H1 (cell line): ENCODE data around the gene MBD3L3. TPM values are rescaled to one million over a fixed set of nuclear protein-coding genes. Genes with fewer than 3 reads are reported as not detected.

Experiments
- CTCF ChIA-PET: fragments of 300-600 bp; sonication (Branson Sonifier 250); formaldehyde crosslinking; loops from one replicate; lab custom pipeline; 2021; ENCODE audit not compliant: partially characterized antibody; lab: Charles Lee
- POLR2A ChIA-PET: fragments of 300-600 bp; sonication (Branson Sonifier 250); formaldehyde crosslinking; loops from one replicate; lab custom pipeline; 2021; ENCODE audit warnings: inconsistent platforms; ENCODE audit not compliant: partially characterized antibody; lab: Charles Lee
- DNase-seq, 2 experiments: peaks; one replicate each; pipeline versions ENCODE4 v3.0.0 to v3.0.0-alpha.2; 2010 to 2022; ENCODE audit warnings: low spot score in 2 of 2, low read depth in 1 of 2, mixed read lengths in 1 of 2
- FAIRE-seq: peaks from 2 replicates; lab custom pipeline; 2011; peaks lifted over from hg19 to GRCh38; lab: Jason Lieb, UNC
- H2AFZ ChIP-seq: 2 replicates; pipeline ENCODE4 v1.8.1; 2012; ENCODE audit warnings: low read length, inconsistent platforms
- H2AK5ac ChIP-seq: 2 replicates; pipeline ENCODE4 v1.6.1; 2013; ENCODE audit warnings: low read depth, low read length
- H2BK120ac ChIP-seq: replicated peaks from 2 replicates; pipeline ENCODE3; 2013; ENCODE audit warnings: low read depth, low read length, inconsistent platforms
- H2BK12ac ChIP-seq: 2 replicates; pipeline ENCODE4 v1.6.1; 2013; ENCODE audit warnings: low read depth, low read length
- H2BK15ac ChIP-seq: 2 replicates; pipeline ENCODE4 v1.6.1; 2013; ENCODE audit warnings: low read length
- H2BK20ac ChIP-seq: 2 replicates; pipeline ENCODE4 v1.6.1; 2013; ENCODE audit warnings: low read length
- H2BK5ac ChIP-seq: 2 replicates; pipeline ENCODE4 v1.6.1; 2013; ENCODE audit warnings: low read depth, low read length
- H3K14ac ChIP-seq: 2 replicates; pipeline ENCODE4 v1.6.1; 2013; ENCODE audit warnings: inconsistent platforms; ENCODE audit not compliant: insufficient read length
- H3K18ac ChIP-seq: 2 replicates; pipeline ENCODE4 v1.6.1; 2013; ENCODE audit warnings: low read length; ENCODE audit errors: extremely low read depth
- H3K23ac ChIP-seq: 2 replicates; pipeline ENCODE4 v1.6.1; 2013; ENCODE audit warnings: inconsistent platforms; ENCODE audit not compliant: insufficient read length
- H3K23me2 ChIP-seq: 2 replicates; pipeline ENCODE4 v1.6.1; 2013; ENCODE audit warnings: low read depth, low read length
- H3K27ac ChIP-seq: 2 replicates; pipeline ENCODE4 v1.6.1; 2011; ENCODE audit warnings: low read depth, low read length, inconsistent platforms
- H3K27me3 ChIP-seq, 4 experiments: replicated peaks in 1 of 4; 1 replicate in 1 of 4; 2 replicates in 3 of 4; pipeline versions ENCODE4 v1.6.1 to v1.8.1; 2011 to 2013; ENCODE audit warnings: low read length in 3 of 4, mild to moderate bottlenecking in 3 of 4, inconsistent platforms in 2 of 4, mixed read lengths in 2 of 4, moderate library complexity in 1 of 4; ENCODE audit not compliant: control insufficient read depth in 3 of 4, insufficient read depth in 3 of 4; ENCODE audit errors: extremely low read depth in 1 of 4
- H3K36me3 ChIP-seq, 4 experiments: 2 replicates each; pipeline versions ENCODE4 v1.6.1 to v1.8.1; 2011 to 2013; ENCODE audit warnings: mild to moderate bottlenecking in 4 of 4, low read length in 3 of 4, moderate library complexity in 2 of 4, control low read depth in 1 of 4, inconsistent platforms in 1 of 4; ENCODE audit not compliant: insufficient read depth in 4 of 4, control insufficient read depth in 2 of 4
- H3K4ac ChIP-seq: replicated peaks from 2 replicates; pipeline ENCODE3; 2013; ENCODE audit warnings: low read length, low read depth, mixed read lengths, inconsistent platforms; ENCODE audit not compliant: insufficient read length
- H3K4me1 ChIP-seq, 4 experiments: replicated peaks in 1 of 4; 1 replicate in 1 of 4; 2 replicates in 3 of 4; pipeline versions ENCODE4 v1.6.1 to v1.8.1; 2011 to 2013; ENCODE audit warnings: low read length in 3 of 4, inconsistent platforms in 2 of 4, mixed read lengths in 1 of 4; ENCODE audit not compliant: insufficient read depth in 4 of 4, control insufficient read depth in 3 of 4
- H3K4me2 ChIP-seq, 2 experiments: 2 replicates each; pipeline versions ENCODE4 v1.6.1 to v1.8.1; 2011 to 2013; ENCODE audit warnings: low read depth in 2 of 2, low read length in 2 of 2, control low read depth in 1 of 2, inconsistent platforms in 1 of 2, mild to moderate bottlenecking in 1 of 2; ENCODE audit not compliant: insufficient read depth in 1 of 2
- H3K4me3 ChIP-seq, 4 experiments: fragments of 200-600, 300-600 bp in 1 of 4; sonication (generic), shearing (Covaris generic), sonication (Bioruptor Twin) in 1 of 4; 2 replicates each; pipeline versions ENCODE4 v1.5.1 to v1.8.1; 2011 to 2016; ENCODE audit warnings: low read length in 4 of 4, low read depth in 3 of 4, control low read depth in 2 of 4, inconsistent platforms in 2 of 4, mild to moderate bottlenecking in 2 of 4, mixed read lengths in 1 of 4, moderate library complexity in 1 of 4; ENCODE audit not compliant: insufficient read depth in 2 of 4; ENCODE audit errors: extremely low read depth in 1 of 4
- H3K56ac ChIP-seq: replicated peaks from 2 replicates; pipeline ENCODE3; 2013; ENCODE audit warnings: low read depth, mild to moderate bottlenecking, mixed read lengths, low read length, inconsistent platforms; ENCODE audit not compliant: insufficient read length
- H3K79me1 ChIP-seq: 2 replicates; pipeline ENCODE4 v1.6.1; 2013; ENCODE audit warnings: low read depth, low read length, control low read depth
- H3K79me2 ChIP-seq, 2 experiments: 2 replicates each; pipeline versions ENCODE4 v1.6.1 to v1.8.1; 2012 to 2013; ENCODE audit warnings: low read length in 2 of 2, mild to moderate bottlenecking in 2 of 2, inconsistent platforms in 1 of 2; ENCODE audit not compliant: insufficient read depth in 2 of 2, control insufficient read depth in 1 of 2
- H3K9ac ChIP-seq, 4 experiments: replicated peaks in 1 of 4; 1 replicate in 1 of 4; 2 replicates in 3 of 4; pipeline versions ENCODE4 v1.6.1 to v1.8.1; 2011 to 2013; ENCODE audit warnings: low read depth in 3 of 4, low read length in 3 of 4, control low read depth in 2 of 4, mild to moderate bottlenecking in 2 of 4, moderate library complexity in 2 of 4, inconsistent platforms in 1 of 4; ENCODE audit errors: extremely low read depth in 1 of 4
- H3K9me3 ChIP-seq, 2 experiments: 2 replicates each; pipeline versions ENCODE4 v1.6.1 to v1.8.1; 2012 to 2013; ENCODE audit warnings: mild to moderate bottlenecking in 2 of 2, moderate library complexity in 2 of 2, control low read depth in 1 of 2, inconsistent platforms in 1 of 2, low read depth in 1 of 2, low read length in 1 of 2, mixed read lengths in 1 of 2; ENCODE audit not compliant: insufficient read depth in 2 of 2
- H4K20me1 ChIP-seq, 2 experiments: replicated peaks in 1 of 2; 2 replicates each; pipeline versions ENCODE3 to v1.8.1; 2011 to 2013; ENCODE audit warnings: inconsistent platforms in 2 of 2, low read length in 2 of 2, mild to moderate bottlenecking in 1 of 2; ENCODE audit not compliant: insufficient read depth in 2 of 2, control insufficient read depth in 1 of 2
- H4K5ac ChIP-seq: 2 replicates; pipeline ENCODE4 v1.6.1; 2013; ENCODE audit warnings: low read length, low read depth, mixed read lengths, inconsistent platforms; ENCODE audit not compliant: insufficient read length
- H4K8ac ChIP-seq: 2 replicates; pipeline ENCODE4 v1.8.0; 2013; ENCODE audit warnings: mild to moderate bottlenecking, moderate library complexity, low read length, inconsistent platforms; ENCODE audit not compliant: insufficient read depth; ENCODE audit errors: extremely low read depth
- H4K91ac ChIP-seq: replicated peaks from 2 replicates; pipeline ENCODE3; 2013; ENCODE audit warnings: low read length, mixed read lengths, inconsistent platforms; ENCODE audit not compliant: insufficient read length
- BACH1 ChIP-seq: IDR thresholded peaks from 2 replicates; pipeline ENCODE4 v1.6.1; 2012; ENCODE audit warnings: low read length, improper control_type of control experiment
- EGR1 ChIP-seq: IDR thresholded peaks from 2 replicates; pipeline ENCODE4 v1.6.1; 2011; ENCODE audit warnings: low read depth, low read length, borderline replicate concordance
- KDM1A ChIP-seq: fragments of 200-600, 300-600 bp; sonication (generic); IDR thresholded peaks from 2 replicates; pipeline ENCODE4 v1.7.1; 2016; ENCODE audit warnings: mild to moderate bottlenecking, low read length, borderline replicate concordance
- MAFK ChIP-seq: IDR thresholded peaks from 2 replicates; pipeline ENCODE4 v1.6.1; 2012; ENCODE audit warnings: low read depth, mild to moderate bottlenecking, improper control_type of control experiment, low read length
- PHF8 ChIP-seq: fragments of 200-600 bp; sonication (generic); conservative IDR thresholded peaks from 2 replicates; pipeline ENCODE4 v1.7.1; 2012; ENCODE audit warnings: low read depth, mild to moderate bottlenecking, inconsistent platforms, low read length, moderate library complexity
- SP4 ChIP-seq: IDR thresholded peaks from 2 replicates; pipeline ENCODE4 v1.6.1; 2012; ENCODE audit warnings: low read length, inconsistent platforms
- TBP ChIP-seq: IDR thresholded peaks from 2 replicates; pipeline ENCODE4 v1.6.1; 2011; ENCODE audit warnings: low read depth, low read length, improper control_type of control experiment
- USF2 ChIP-seq: IDR thresholded peaks from 2 replicates; pipeline ENCODE4 v1.6.1; 2011; ENCODE audit warnings: low read length, improper control_type of control experiment
- WGBS, 2 experiments: shearing (Covaris generic) in 1 of 2; methylation state at CpG; one replicate each; pipeline versions ENCODE4 v1.1.6 to v1.1.7; 2013 to 2015; ENCODE audit warnings: low lambda C conversion rate in 2 of 2, mixed read lengths in 2 of 2, inconsistent platforms in 1 of 2, low coverage in 1 of 2, missing lambda C conversion rate in 1 of 2; ENCODE audit not compliant: insufficient replicate concordance in 2 of 2, insufficient coverage in 1 of 2, insufficient read length in 1 of 2; ENCODE audit errors: extremely low coverage in 1 of 2, missing lambda C conversion rate in 1 of 2; 5-methylcytosine and 5-hydroxymethylcytosine counted together
- polyA plus RNA-seq, 7 experiments: library from polyadenylated mRNA; depleted of rRNA in 3 of 7; stranded (reverse) in 5 of 7; unstranded in 2 of 7; fragments of >200 nt in 5 of 7; fragments of 200-250 nt in 2 of 7; gene quantifications; 1 replicate in 5 of 7; 2 replicates in 1 of 7; 4 replicates in 1 of 7; pipeline versions ENCODE4 v1.2.1 to v1.2.3, GENCODE V29; 2011 to 2013; ENCODE audit warnings: missing spikeins in 2 of 7, mixed read lengths in 2 of 7
- total RNA-seq: library from RNA; stranded (reverse); fragmentation: NEBNext Ultra II Directional; extraction: Animal tissue kit (Norgen Biotek cat#: 25700); gene quantifications from 2 replicates; pipeline ENCODE4 v1.2.1, GENCODE V29; 2021
- TF ChIP-seq, protein P1 (sequence below): IDR thresholded peaks from 2 replicates; pipeline ENCODE4 v1.6.1; 2011; ENCODE audit warnings: low read depth, mild to moderate bottlenecking, low read length; ENCODE audit not compliant: insufficient read depth

MBD3L3 gene
- total and polyA plus RNA-seq, 2 of the 8 experiments (the other 6 are each of a cell fraction or from before 2014, with no cell fraction given) = not detected

DNA sequence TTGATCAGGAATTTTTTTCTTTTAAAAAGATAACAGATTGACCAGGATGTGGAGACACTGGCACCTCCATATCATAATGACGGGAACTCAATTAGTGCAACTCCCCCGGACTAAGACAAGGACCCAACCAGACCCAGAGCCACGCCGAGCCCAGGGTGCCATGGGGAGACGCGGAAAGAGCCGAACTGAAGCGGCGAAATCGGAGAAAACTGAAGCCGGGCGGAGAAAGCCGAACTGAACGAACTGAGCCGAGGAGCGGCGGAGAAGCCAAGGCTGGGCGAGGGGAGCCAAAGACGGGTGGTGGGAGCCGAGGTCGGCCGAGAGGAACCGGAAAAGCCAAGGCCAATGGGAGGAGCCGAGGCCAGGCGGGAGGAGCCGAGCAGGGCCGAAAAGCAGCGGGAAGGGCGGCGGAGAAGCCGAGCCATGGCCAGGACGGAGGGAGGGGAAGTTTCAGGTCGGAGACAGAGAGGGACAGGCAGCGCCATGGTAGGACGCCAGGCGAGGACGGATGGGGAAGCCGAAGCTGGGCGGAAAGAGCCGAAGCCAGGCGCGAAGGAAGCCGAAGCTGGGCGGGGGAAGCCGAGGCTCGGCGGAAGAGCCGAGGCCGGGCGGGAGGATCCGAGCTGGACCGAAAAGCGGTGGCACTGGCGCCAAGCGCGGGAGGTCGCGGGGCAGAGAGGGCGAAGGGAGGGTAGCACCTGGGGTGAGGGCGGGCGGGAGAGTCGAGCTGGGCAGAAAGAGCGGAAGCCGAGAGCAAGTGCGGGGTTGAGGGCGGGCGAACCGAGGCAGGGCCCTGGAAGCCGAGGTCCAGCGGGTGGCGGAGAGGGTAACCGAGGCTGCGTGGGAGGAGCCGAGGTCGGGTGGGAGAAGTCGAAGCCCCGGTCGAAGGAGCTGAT is 40.5 kb upstream of the MBD3L3 start:
- CTCF ChIA-PET = interaction anchor here (1.0 to 5.8 kb wide), 5 partner anchors 11 to 254 kb away, joined by 4 to 52 read pairs (median 9); partner anchors contain the start of gene ARHGEF18
- TF ChIP-seq TBP = peak; percentile 48
- TF ChIP-seq KDM1A = no peak
- peak; percentile 65; the same call in 1 of the 2 replicates for TF ChIP-seq EGR1
- TF ChIP-seq, protein P1, sequence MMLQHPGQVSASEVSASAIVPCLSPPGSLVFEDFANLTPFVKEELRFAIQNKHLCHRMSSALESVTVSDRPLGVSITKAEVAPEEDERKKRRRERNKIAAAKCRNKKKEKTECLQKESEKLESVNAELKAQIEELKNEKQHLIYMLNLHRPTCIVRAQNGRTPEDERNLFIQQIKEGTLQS = no peak
- no peak for TF ChIP-seq MAFK
- TF ChIP-seq SP4 = peak; percentile 95
- peak; percentile 76 for TF ChIP-seq PHF8
- TF ChIP-seq USF2 = no peak
- TF ChIP-seq BACH1 = no peak

More for the DNA sequence above, 40.5 kb upstream of the MBD3L3 start:
- no peak overlapping the region for H3K4ac ChIP-seq
- peak overlapping the region; percentile 96; the same call in 1 of the 2 replicates for H4K8ac ChIP-seq
- 0 out of 2 replicates have a peak overlapping the region, but pooled peaks have one; percentile 17 for H2BK12ac ChIP-seq
- H3K4me2 ChIP-seq = peak overlapping the region; percentile 69 to 76
- peaks cover 4% of the 10 kb centered on the region; the same call in 1 of the 2 replicates for H3K23me2 ChIP-seq
- FAIRE-seq (no peak), DNase-seq (peak; percentile 88 to 96)
- H2AFZ ChIP-seq = no peak overlapping the region
- peak overlapping the region; percentile 77 to 92 (median 86) for H3K9ac ChIP-seq
- H3K36me3 ChIP-seq = peaks cover 0 to 4% (median 1%) of the 10 kb centered on the region in 4 experiments; a peak in 1 of 8 replicates
- peak overlapping the region; percentile 93 for H3K18ac ChIP-seq
- H2BK20ac ChIP-seq = no peak overlapping the region
- peaks cover 0 to 4% (median 0%) of the 10 kb centered on the region in 4 experiments; a peak in 1 of 7 replicates for H3K4me1 ChIP-seq
- no peaks in the 10 kb centered on the region for H3K79me1 ChIP-seq
- H4K91ac ChIP-seq = peak overlapping the region; percentile 97
- H4K5ac ChIP-seq = peak overlapping the region; percentile 98
- H3K14ac ChIP-seq = no peak overlapping the region
- H3K4me3 ChIP-seq = peak overlapping the region; percentile 51 to 75 (median 70)
- H3K79me2 ChIP-seq = no peaks in the 10 kb centered on the region
- peak overlapping the region; percentile 92; the same call in 1 of the 2 replicates for H2BK15ac ChIP-seq
- POLR2A ChIA-PET = interaction anchor here (0.6 to 2.6 kb wide), 6 partner anchors 10 to 567 kb away, joined by 3 to 8 read pairs (median 6); partner anchors contain the start of gene ZNF557
- peaks cover 7 to 10% of the 10 kb centered on the region in 2 experiments for H3K9me3 ChIP-seq
- H3K27me3 ChIP-seq = no peaks in the 10 kb centered on the region
- WGBS, 2 experiments = 2% methylated on average over 65 of the region's 78 CpGs; no CpG with 5 or more reads in 1 of the 2 experiments
- H2AK5ac ChIP-seq = no peak overlapping the region
- H3K27ac ChIP-seq = peak overlapping the region; percentile 87
- H2BK120ac ChIP-seq = no peak overlapping the region
- H4K20me1 ChIP-seq = no peaks in the 10 kb centered on the region
- H2BK5ac ChIP-seq = peak overlapping the region; percentile 97
- H3K56ac ChIP-seq = peak overlapping the region; percentile 74
- H3K23ac ChIP-seq = no peak overlapping the region
